HL-60 (cell line): ENCODE results near the gene LGR4.

Experiments used
- DNase-seq, 2 experiments: peaks; one replicate each; pipeline ENCODE4 v3.0.0-alpha.2; 2010 to 2020; ENCODE audit warnings: low read depth in 1 of 2, low spot score in 1 of 2
- H3K27ac ChIP-seq: fragments of 250-450 bp; sonication (Bioruptor Pico); replicated peaks from 2 replicates; pipeline ENCODE4 v1.5.1; 2020; ENCODE audit warnings: mild to moderate bottlenecking, moderate library complexity
- H3K27me3 ChIP-seq: fragments of 250-450 bp; sonication (Bioruptor Pico); 2 replicates; pipeline ENCODE4 v1.5.1; 2021; ENCODE audit warnings: mild to moderate bottlenecking, moderate library complexity; ENCODE audit not compliant: insufficient read depth, poor library complexity, severe bottlenecking
- H3K4me3 ChIP-seq: replicated peaks from 2 replicates; pipeline ENCODE4 v1.5.1; 2011; ENCODE audit warnings: mild to moderate bottlenecking, control low read depth, low read length; ENCODE audit not compliant: insufficient read depth
- GABPA ChIP-seq: IDR thresholded peaks from 2 replicates; pipeline ENCODE4 v1.6.1; 2012; ENCODE audit warnings: low read depth
- POLR2AphosphoS5 ChIP-seq: IDR thresholded peaks from 2 replicates; pipeline ENCODE4 v1.6.1; 2012; ENCODE audit warnings: low read depth
- SPI1 ChIP-seq: IDR thresholded peaks from 2 replicates; pipeline ENCODE4 v1.6.1; 2012; ENCODE audit warnings: low read depth, mild to moderate bottlenecking, borderline replicate concordance
- TF ChIP-seq, protein P1 (sequence below): IDR thresholded peaks from one replicate; pipeline ENCODE4 v1.5.1; 2011; ENCODE audit warnings: low read length, control low read depth, inconsistent platforms; ENCODE audit not compliant: insufficient read depth
- TF ChIP-seq, protein P2 (sequence below): IDR thresholded peaks from 2 replicates; pipeline ENCODE4 v1.6.1; 2012; ENCODE audit warnings: low read depth; ENCODE audit not compliant: insufficient replicate concordance

Gene LGR4

DNA sequence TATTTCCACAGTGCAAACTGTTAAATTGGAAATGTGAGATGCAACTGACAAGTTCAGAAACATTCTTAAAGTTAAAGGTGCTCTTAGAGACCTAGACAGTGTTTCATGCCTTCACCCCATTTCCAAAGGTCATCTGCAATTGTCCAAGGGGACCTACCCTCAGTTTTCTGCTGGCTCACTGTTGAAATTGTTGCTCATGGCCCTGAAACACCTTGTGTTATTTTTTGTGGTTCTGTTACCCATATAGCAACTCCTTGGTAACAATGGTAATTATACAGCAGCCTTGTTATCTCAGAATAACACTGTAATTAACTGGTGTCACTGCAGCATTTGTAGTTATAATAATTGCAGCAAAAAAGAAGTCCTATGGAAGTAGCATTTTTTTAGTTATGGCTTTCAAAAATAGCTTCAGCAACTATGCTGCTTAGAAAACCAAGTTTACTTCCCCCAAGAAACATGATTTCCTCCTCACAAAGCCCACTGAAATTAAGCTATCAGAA is 60.3 kb downstream of the LGR4 start:
- H3K27me3 ChIP-seq = no peaks in the 10 kb centered on the region
- no peak overlapping the region for H3K4me3 ChIP-seq
- H3K27ac ChIP-seq = no peak overlapping the region
- TF ChIP-seq, protein P1, sequence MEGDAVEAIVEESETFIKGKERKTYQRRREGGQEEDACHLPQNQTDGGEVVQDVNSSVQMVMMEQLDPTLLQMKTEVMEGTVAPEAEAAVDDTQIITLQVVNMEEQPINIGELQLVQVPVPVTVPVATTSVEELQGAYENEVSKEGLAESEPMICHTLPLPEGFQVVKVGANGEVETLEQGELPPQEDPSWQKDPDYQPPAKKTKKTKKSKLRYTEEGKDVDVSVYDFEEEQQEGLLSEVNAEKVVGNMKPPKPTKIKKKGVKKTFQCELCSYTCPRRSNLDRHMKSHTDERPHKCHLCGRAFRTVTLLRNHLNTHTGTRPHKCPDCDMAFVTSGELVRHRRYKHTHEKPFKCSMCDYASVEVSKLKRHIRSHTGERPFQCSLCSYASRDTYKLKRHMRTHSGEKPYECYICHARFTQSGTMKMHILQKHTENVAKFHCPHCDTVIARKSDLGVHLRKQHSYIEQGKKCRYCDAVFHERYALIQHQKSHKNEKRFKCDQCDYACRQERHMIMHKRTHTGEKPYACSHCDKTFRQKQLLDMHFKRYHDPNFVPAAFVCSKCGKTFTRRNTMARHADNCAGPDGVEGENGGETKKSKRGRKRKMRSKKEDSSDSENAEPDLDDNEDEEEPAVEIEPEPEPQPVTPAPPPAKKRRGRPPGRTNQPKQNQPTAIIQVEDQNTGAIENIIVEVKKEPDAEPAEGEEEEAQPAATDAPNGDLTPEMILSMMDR = no peak
- no peak for TF ChIP-seq GABPA
- TF ChIP-seq, protein P2, sequence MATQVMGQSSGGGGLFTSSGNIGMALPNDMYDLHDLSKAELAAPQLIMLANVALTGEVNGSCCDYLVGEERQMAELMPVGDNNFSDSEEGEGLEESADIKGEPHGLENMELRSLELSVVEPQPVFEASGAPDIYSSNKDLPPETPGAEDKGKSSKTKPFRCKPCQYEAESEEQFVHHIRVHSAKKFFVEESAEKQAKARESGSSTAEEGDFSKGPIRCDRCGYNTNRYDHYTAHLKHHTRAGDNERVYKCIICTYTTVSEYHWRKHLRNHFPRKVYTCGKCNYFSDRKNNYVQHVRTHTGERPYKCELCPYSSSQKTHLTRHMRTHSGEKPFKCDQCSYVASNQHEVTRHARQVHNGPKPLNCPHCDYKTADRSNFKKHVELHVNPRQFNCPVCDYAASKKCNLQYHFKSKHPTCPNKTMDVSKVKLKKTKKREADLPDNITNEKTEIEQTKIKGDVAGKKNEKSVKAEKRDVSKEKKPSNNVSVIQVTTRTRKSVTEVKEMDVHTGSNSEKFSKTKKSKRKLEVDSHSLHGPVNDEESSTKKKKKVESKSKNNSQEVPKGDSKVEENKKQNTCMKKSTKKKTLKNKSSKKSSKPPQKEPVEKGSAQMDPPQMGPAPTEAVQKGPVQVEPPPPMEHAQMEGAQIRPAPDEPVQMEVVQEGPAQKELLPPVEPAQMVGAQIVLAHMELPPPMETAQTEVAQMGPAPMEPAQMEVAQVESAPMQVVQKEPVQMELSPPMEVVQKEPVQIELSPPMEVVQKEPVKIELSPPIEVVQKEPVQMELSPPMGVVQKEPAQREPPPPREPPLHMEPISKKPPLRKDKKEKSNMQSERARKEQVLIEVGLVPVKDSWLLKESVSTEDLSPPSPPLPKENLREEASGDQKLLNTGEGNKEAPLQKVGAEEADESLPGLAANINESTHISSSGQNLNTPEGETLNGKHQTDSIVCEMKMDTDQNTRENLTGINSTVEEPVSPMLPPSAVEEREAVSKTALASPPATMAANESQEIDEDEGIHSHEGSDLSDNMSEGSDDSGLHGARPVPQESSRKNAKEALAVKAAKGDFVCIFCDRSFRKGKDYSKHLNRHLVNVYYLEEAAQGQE = no peak
- no peak for TF ChIP-seq POLR2AphosphoS5
- TF ChIP-seq SPI1 = no peak
- no peak for DNase-seq

DNA sequence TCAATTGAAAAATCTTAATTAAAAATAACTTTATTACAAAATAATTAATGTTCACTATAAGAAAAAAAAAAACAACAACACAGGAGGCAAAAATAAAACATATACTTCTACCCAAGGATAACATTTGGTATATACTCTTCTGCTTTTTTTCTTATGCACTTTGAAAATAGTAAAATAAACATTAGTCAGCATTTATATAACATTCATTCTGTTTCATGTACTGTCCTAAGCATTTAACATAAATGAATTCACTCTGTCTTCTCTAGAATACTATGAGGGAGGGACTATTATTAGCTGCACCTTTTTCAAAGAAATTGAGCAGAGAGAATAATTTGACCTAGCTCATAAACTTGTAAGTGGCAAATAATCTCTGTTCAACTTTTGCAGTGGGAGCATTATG is 61.3 kb downstream of the LGR4 start:
- Histone ChIP-seq H3K4me3 (no peak overlapping the region), H3K27me3 (no peaks in the 10 kb centered on the region), H3K27ac (no peak overlapping the region)
- TF ChIP-seq SPI1 (no peak), POLR2AphosphoS5 (no peak), GABPA (no peak)
- TF ChIP-seq, protein P2 = no peak
- TF ChIP-seq, protein P1 = no peak
- no peak for DNase-seq

GRCh38 chr11:27410272-27410671 is 62.3 kb downstream of the LGR4 start:
- TF ChIP-seq POLR2AphosphoS5 (no peak), GABPA (no peak)
- TF ChIP-seq, protein P2 = no peak
- H3K27me3 ChIP-seq = no peaks in the 10 kb centered on the region
- DNase-seq = no peak
- no peak overlapping the region for H3K27ac ChIP-seq
- no peak overlapping the region for H3K4me3 ChIP-seq

DNA sequence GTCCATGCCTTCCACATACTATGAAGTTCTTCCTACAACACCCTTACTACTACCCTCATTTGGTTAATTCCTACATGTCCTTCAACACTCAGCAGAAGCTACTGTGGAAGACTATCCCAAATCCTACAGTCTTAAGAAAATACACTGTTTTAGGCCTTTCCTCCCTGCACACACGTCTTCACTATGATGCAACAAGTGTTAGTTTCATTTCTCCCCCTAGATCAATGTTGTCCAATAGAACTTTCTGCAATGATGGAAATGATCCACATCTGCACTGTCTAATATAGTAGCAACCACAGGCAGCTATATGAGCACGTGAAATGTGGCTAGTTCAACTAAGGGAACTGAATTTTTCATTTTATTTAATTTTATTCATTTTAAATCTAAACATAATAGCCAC is 62.8 kb downstream of the LGR4 start:
- TF ChIP-seq GABPA = no peak
- TF ChIP-seq, protein P1 = no peak
- no peak for TF ChIP-seq POLR2AphosphoS5
- TF ChIP-seq, protein P2 = no peak
- no peak for TF ChIP-seq SPI1
- Histone ChIP-seq H3K27me3 (no peaks in the 10 kb centered on the region), H3K4me3 (no peak overlapping the region)

More for the DNA sequence above, 62.8 kb downstream of the LGR4 start:
- no peak overlapping the region for H3K27ac ChIP-seq
- DNase-seq = no peak
